ENCODE data around the gene NPHP4.

NPHP4 gene

GRCh38 chr1:5936621-5937372 lies 55.4 kb downstream of the NPHP4 start:
- H3K4me3 ChIP-seq (ENCODE audit: low read depth, low read length) = no peak overlapping the region
- no peak for TF ChIP-seq CTCF (IDR thresholded peaks at IDR 0.05; ENCODE audit: borderline replicate concordance, insufficient read depth, low read depth, low read length)

GRCh38 chr1:5936126-5936525 lies 56.1 kb downstream of the NPHP4 start:
- no peak for TF ChIP-seq CTCF (IDR thresholded peaks at IDR 0.05; ENCODE audit: borderline replicate concordance, insufficient read depth, low read depth, low read length)
- H3K4me3 ChIP-seq (ENCODE audit: low read depth, low read length) = no peak overlapping the region

- H3K4me3 ChIP-seq (ENCODE audit: low read depth, low read length) = no peak overlapping the region
- TF ChIP-seq CTCF (IDR thresholded peaks at IDR 0.05; ENCODE audit: borderline replicate concordance, insufficient read depth, low read depth, low read length) = no peak
Measured at GRCh38 chr1:5935026-5935425, 57.2 kb downstream of the NPHP4 start.

- TF ChIP-seq CTCF (IDR thresholded peaks at IDR 0.05; ENCODE audit: borderline replicate concordance, insufficient read depth, low read depth, low read length) = no peak
- no peak overlapping the region for H3K4me3 ChIP-seq (ENCODE audit: low read depth, low read length)
Measured at GRCh38 chr1:5934058-5934884, 58.0 kb downstream of the NPHP4 start.

GRCh38 chr1:5933676-5934057 lies 58.6 kb downstream of the NPHP4 start:
- H3K4me3 ChIP-seq (ENCODE audit: low read depth, low read length) = no peak overlapping the region
- TF ChIP-seq CTCF (IDR thresholded peaks at IDR 0.05; ENCODE audit: borderline replicate concordance, insufficient read depth, low read depth, low read length) = no peak

GRCh38 chr1:5933050-5933449 lies 59.2 kb downstream of the NPHP4 start:
- TF ChIP-seq CTCF (IDR thresholded peaks at IDR 0.05; ENCODE audit: borderline replicate concordance, insufficient read depth, low read depth, low read length) = no peak

More at GRCh38 chr1:5933050-5933449, 59.2 kb downstream of the NPHP4 start:
- H3K4me3 ChIP-seq (ENCODE audit: low read depth, low read length) = no peak overlapping the region

All from GM12875 (cell line).